NB4 (cell line): Measurements from ENCODE around the gene CHAF1A.

Source experiments
- CTCF ChIP-seq: IDR thresholded peaks from one replicate; pipeline ENCODE4 v1.5.1; 2012; ENCODE audit warnings: low read depth, low read length
- POLR2A ChIP-seq: IDR thresholded peaks from 2 replicates; pipeline ENCODE4 v1.6.1; 2011; ENCODE audit warnings: mild to moderate bottlenecking; ENCODE audit not compliant: insufficient read length; ENCODE audit errors: extremely low read depth

DNA sequence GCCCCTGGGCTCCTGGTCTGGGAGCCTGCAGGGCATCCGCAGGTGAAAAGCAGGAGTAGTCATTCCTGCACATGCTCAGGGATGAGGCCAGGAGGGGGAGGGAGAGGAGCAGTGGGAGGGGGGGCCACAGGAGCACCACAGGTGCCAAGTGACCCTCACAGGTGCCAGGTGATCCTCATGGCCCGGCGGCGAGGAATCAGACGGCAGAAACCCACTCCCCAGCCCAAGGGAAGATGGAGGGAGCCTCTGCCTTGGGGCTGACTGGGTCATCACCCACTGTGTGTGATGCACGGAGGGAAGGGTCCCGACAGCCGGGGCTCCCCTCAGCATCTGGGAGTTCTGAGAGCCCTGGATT lies 29.4 kb upstream of the CHAF1A start:
- no peak for TF ChIP-seq POLR2A
- TF ChIP-seq CTCF: no peak
